PC-9 (cell line): ENCODE data around the gene TUBGCP2. TPM values are rescaled to one million over a fixed set of nuclear protein-coding genes. Genes with fewer than 3 reads are reported as not detected.

Experiments used
- BruUV-seq: library from RNA; stranded (reverse); fragments of 400-500 nt; replicated peaks from 2 replicates; lab custom pipeline; 2021; lab: Mats Ljungman, UMichigan
- CTCF ChIA-PET: fragments of 300-600 bp; sonication (Branson Sonifier 250); formaldehyde crosslinking; loops from one replicate; lab custom pipeline; 2022; ENCODE audit warnings: antibody characterized with exemption; lab: Charles Lee
- POLR2A ChIA-PET: fragments of 300-600 bp; sonication (Branson Sonifier 250); formaldehyde crosslinking; loops from one replicate; lab custom pipeline; 2022; ENCODE audit warnings: antibody characterized with exemption; ENCODE audit not compliant: unreplicated experiment; lab: Charles Lee
- DNase-seq, 2 experiments: peaks; one replicate each; pipeline versions ENCODE4 v3.0.0 to v3.0.0-alpha.2; 2015 to 2022; ENCODE audit warnings: mixed read lengths in 1 of 2
- H2AFZ ChIP-seq: fragments of 200-600 bp; sonication (generic); 2 replicates; pipeline ENCODE4 v1.8.1; 2017; ENCODE audit warnings: antibody characterized with exemption
- H3F3A ChIP-seq: fragments of 200-600 bp; sonication (generic); 2 replicates; pipeline ENCODE4 v1.8.1; 2017; ENCODE audit warnings: antibody characterized with exemption, mild to moderate bottlenecking, low read depth; ENCODE audit not compliant: insufficient read depth
- H3K27ac ChIP-seq: fragments of 200-600 bp; sonication (generic); 2 replicates; pipeline ENCODE4 v1.6.1; 2016; ENCODE audit warnings: mixed run types
- H3K27me3 ChIP-seq: fragments of 200-600 bp; sonication (generic); 2 replicates; pipeline ENCODE4 v1.6.1; 2016; ENCODE audit warnings: low read depth, mixed run types; ENCODE audit not compliant: insufficient read depth
- H3K36me3 ChIP-seq: fragments of 200-600 bp; sonication (generic); 2 replicates; pipeline ENCODE4 v1.6.1; 2016; ENCODE audit warnings: low read depth, mixed run types
- H3K4me1 ChIP-seq: fragments of 200-600 bp; sonication (generic); replicated peaks from 2 replicates; pipeline ENCODE4 v1.6.1; 2016; ENCODE audit warnings: mixed run types; ENCODE audit not compliant: insufficient read depth
- H3K4me2 ChIP-seq: fragments of 200-600 bp; sonication (generic); 2 replicates; pipeline ENCODE4 v1.6.1; 2017; ENCODE audit warnings: mixed run types
- H3K4me3 ChIP-seq: fragments of 200-600 bp; sonication (generic); 2 replicates; pipeline ENCODE4 v1.6.1; 2016; ENCODE audit warnings: mixed run types
- H3K79me2 ChIP-seq: fragments of 200-600 bp; sonication (generic); 2 replicates; pipeline ENCODE4 v1.6.1; 2017; ENCODE audit warnings: low read depth, mixed run types
- H3K9me2 ChIP-seq: fragments of 200-600 bp; sonication (generic); 2 replicates; pipeline ENCODE4 v1.8.1; 2017; ENCODE audit warnings: mild to moderate bottlenecking; ENCODE audit not compliant: insufficient read depth
- H3K9me3 ChIP-seq: fragments of 200-600 bp; sonication (generic); 2 replicates; pipeline ENCODE4 v1.8.1; 2016; ENCODE audit warnings: low read depth; ENCODE audit not compliant: insufficient read depth
- H4K20me1 ChIP-seq: fragments of 200-600 bp; sonication (generic); 2 replicates; pipeline ENCODE4 v1.8.1; 2017; ENCODE audit not compliant: insufficient read depth
- CTCF ChIP-seq: fragments of 200-600 bp; sonication (generic); conservative IDR thresholded peaks from 2 replicates; pipeline ENCODE4 v1.6.1; 2017; ENCODE audit warnings: mixed run types, antibody characterized with exemption, mild to moderate bottlenecking, moderate library complexity
- EZH2 ChIP-seq: fragments of 200-600 bp; sonication (generic); IDR thresholded peaks from 2 replicates; pipeline ENCODE4 v1.8.0; 2017; ENCODE audit warnings: antibody characterized with exemption, low read depth
- intact Hi-C: fragments of 100-400 bp; cut with micrococcal nuclease; formaldehyde crosslinking; loops from one replicate; pipeline ENCODE4 v1.10.0; 2022; ENCODE audit not compliant: unreplicated experiment
- total RNA-seq: library from RNA; stranded (reverse); gene quantifications from 2 replicates; pipeline ENCODE4 v1.2.3, GENCODE V29; 2021

TUBGCP2 gene
- total RNA-seq, 1 experiment from 2014 or later, result 52.8 TPM

DNA sequence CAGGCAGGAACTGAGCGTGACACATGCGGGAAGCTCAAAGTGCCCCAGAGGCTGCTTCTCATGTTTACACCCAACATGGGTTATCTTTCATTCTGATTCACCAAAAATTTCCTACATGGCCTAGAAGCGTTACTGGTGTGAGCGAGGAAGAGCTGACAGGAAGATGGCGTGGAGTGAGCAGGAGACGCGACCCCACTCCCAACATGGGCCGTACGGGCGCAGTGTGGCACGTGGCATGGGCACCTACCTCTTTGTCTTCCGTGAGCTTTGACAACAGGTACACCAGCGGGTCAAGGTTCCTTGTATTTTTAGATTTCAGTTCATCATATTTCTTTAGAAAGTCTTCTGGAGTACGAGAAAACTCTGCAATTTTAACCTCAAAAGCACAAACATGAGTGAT is 8.9 kb downstream of the TUBGCP2 start:
- no peak overlapping the region for H3K27ac ChIP-seq
- no peak overlapping the region for H2AFZ ChIP-seq
- DNase-seq, result no peak
- no peaks in the 10 kb centered on the region for H3K9me3 ChIP-seq
- intact Hi-C loops, result loop anchor here (10.0 kb wide), 1 partner anchor 155 kb away; no protein-coding TSS in a partner anchor
- H3K4me1 ChIP-seq, result no peaks in the 10 kb centered on the region
- BruUV-seq, result no TSS peak
- no peaks in the 10 kb centered on the region for H3F3A ChIP-seq
- peaks cover 12% of the 10 kb centered on the region; the same call in 1 of the 2 replicates for H3K79me2 ChIP-seq
- TF ChIP-seq CTCF, result no peak
- no peak for TF ChIP-seq EZH2
- CTCF ChIA-PET, result no interaction called here
- H3K27me3 ChIP-seq, result no peaks in the 10 kb centered on the region
- no peak overlapping the region for H3K4me2 ChIP-seq
- POLR2A ChIA-PET, result no interaction called here
- H4K20me1 ChIP-seq, result peaks cover 6% of the 10 kb centered on the region; the same call in 1 of the 2 replicates
- H3K4me3 ChIP-seq, result no peak overlapping the region
- H3K9me2 ChIP-seq, result no peaks in the 10 kb centered on the region
- no peaks in the 10 kb centered on the region for H3K36me3 ChIP-seq

DNA sequence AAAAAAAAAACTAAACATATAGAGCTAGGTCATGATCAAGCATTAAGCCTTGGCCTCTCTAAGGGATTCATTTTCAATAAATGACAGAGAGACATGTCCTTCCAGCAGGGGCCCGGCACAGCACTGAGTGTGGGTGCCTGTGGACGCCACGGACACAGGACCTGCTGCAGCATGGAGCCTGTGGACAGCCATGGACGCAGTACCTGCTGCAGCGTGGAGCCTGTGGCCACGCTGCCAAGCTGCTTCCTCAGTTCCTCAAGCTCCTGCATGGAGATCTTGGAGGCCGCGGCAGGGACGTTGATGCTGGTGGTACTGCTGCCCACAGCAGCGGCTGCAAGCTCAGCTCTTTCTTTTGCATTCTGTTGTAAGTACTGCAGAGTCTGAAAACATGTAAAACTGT is 9.4 kb downstream of the TUBGCP2 start:
- H3K36me3 ChIP-seq, result no peaks in the 10 kb centered on the region
- peaks cover 3% of the 10 kb centered on the region for H3K4me1 ChIP-seq
- H2AFZ ChIP-seq, result no peak overlapping the region
- BruUV-seq, result no TSS peak
- POLR2A ChIA-PET, result no interaction called here
- no peak overlapping the region for H3K4me3 ChIP-seq
- peaks cover 10% of the 10 kb centered on the region; the same call in 1 of the 2 replicates for H3K79me2 ChIP-seq
- intact Hi-C loops, result no loop called here
- H4K20me1 ChIP-seq, result peaks cover 3% of the 10 kb centered on the region; the same call in 1 of the 2 replicates
- no peaks in the 10 kb centered on the region for H3K9me3 ChIP-seq
- TF ChIP-seq CTCF (no peak), EZH2 (no peak)
- H3K27me3 ChIP-seq, result no peaks in the 10 kb centered on the region
- DNase-seq, result no peak
- no peak overlapping the region for H3K4me2 ChIP-seq
- no peak overlapping the region for H3K27ac ChIP-seq
- H3F3A ChIP-seq, result peaks cover 3% of the 10 kb centered on the region; the same call in 1 of the 2 replicates
- CTCF ChIA-PET, result no interaction called here
- H3K9me2 ChIP-seq, result no peaks in the 10 kb centered on the region

DNA sequence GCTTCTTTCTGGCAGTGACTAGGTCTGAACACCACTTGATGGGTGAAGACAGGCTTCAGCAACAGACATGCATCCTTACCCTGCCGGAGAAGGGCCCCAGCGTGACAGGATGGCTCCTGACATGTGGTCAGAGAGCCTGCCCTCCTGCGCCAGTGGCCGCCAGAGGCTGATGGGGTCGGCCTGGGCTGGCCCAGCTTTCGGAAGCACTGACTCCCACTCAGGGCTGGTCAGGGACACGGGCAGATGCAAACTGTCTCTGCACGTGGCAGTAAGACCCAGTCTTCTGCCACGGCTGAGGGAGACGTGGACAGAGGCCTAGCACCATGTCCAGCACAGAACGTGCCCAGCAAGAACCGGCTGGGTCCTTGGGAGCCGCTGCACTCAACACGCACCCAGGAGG is 10.2 kb downstream of the TUBGCP2 start:
- no peaks in the 10 kb centered on the region for H3K27me3 ChIP-seq
- no TSS peak for BruUV-seq
- H3K4me2 ChIP-seq, result no peak overlapping the region
- no peaks in the 10 kb centered on the region for H3K9me3 ChIP-seq
- ChIA-PET POLR2A (no interaction called here), CTCF (no interaction called here)
- H3K4me3 ChIP-seq, result no peak overlapping the region
- no peaks in the 10 kb centered on the region for H3K9me2 ChIP-seq
- no peak for DNase-seq
- no peaks in the 10 kb centered on the region; the same call in 1 of the 2 replicates for H4K20me1 ChIP-seq
- no peak for TF ChIP-seq CTCF
- TF ChIP-seq EZH2, result no peak
- H3K36me3 ChIP-seq, result no peaks in the 10 kb centered on the region
- peaks cover 11% of the 10 kb centered on the region for H3K4me1 ChIP-seq
- H3K79me2 ChIP-seq, result 0 out of 2 replicates have a peak, but pooled peaks cover 6% of the 10 kb centered on the region
- no peak overlapping the region for H2AFZ ChIP-seq
- intact Hi-C loops, result no loop called here
- no peak overlapping the region for H3K27ac ChIP-seq
- H3F3A ChIP-seq, result peaks cover 10% of the 10 kb centered on the region; the same call in 1 of the 2 replicates
